COLO829 (cell line): ENCODE data around the gene RNLS.
"Not testable (repeated sequence)": the region's sequence is repeated elsewhere in the genome, so short reads cannot be mapped to it uniquely, and the experiment has no call there.

Experiments used
- DNase-seq: peaks from one replicate; pipeline ENCODE4 v3.0.0; 2012; ENCODE audit warnings: low spot score

Gene RNLS

DNA sequence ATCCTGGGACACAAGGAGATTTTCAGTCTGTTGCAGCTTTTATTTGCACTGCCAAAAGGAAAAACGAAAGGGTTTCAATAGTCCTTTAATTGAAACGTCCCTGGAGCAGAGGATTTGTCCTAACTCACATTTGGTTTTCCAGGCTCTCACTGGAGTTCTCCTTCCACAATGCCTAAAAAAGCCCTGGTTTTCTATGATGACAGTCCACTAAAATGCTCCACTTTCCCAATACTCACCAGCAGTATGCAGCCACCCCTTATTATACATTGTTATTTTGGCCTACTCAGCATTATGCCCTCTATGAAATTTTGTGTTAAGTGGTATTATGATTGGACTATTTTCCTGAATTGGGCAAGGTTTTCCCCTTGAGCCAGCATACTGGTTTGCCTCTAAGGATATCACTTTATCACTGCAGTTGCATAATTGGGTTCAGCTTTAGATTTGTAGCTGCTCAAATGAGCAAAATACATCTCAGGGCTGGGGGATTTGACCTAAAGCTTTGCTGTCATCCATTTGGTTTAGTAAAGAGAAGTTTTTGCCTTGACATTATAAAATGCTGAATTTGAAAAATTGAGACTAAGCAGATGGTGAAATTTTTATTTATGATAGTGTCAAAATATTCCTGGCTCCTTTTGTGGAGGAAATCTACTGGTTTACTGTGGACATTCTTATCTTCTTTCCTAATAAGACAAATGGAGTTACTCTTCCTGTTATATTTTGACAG, 239.2 kb downstream of the RNLS start:
- DNase-seq, result no peak

DNA sequence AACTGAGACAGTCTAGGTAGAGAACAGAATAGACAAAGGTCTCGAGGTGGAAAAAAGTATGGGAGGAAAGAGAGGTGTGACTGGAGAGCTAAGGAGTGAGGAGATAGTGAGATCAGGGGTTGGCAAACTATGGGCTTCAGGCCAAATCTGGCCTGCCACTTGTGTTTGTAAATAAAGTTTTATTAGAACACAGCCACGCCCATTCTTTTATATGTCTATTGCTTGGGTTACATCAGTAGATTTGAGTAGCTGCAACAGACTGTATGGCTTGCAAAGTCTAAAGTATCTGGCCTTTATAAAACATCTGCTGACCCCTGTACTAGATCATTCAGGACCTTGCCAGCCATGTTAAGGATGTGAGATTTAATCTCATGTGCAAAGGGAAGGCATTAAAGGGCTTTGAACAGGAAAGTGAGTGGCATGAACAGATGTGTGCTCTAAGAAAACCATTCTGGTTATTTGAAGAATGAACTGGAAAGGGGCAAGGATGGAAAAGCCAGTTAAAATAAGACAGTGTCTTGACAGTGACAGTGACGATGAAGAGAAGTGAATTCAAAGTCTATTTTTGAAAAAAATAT, 240.3 kb downstream of the RNLS start:
- DNase-seq, result no peak

DNA sequence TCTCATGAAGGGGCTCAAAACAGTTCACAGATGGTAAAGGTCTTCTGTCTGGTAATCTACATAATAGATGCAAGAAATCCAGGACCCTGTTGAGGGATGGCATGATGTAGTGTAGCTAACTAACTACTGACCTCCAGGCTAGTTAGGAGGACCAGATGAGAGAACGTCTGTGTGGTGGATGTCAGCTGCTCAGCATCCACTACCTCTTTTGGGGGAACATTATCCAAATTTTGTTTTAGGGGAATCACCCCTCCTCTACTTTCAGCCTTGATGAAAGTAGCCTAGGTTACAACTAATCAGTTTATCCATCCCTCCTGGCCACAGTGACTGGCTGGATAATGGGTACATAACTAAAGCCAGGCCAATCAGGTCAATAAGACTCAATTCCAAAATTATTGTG, 246.0 kb downstream of the RNLS start:
- DNase-seq, result no peak

DNA sequence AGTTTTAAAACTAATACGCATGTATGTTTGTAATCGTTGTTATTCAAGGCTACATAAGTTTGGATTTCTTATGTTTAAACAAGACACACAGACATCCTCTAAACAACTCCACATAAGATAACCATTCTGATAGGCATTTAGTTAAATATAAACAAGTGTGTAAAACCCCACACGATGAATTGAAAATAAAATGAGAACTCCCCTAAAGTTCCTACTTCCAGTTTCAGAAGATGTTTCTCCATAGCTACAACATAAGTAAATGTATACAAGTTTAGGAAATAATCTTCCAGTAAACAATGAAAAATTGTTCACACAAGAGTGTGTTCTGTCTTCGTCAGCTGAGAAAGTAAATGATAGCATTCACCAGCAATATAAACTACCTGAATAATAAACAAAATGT, 246.8 kb downstream of the RNLS start:
- no peak for DNase-seq

DNA sequence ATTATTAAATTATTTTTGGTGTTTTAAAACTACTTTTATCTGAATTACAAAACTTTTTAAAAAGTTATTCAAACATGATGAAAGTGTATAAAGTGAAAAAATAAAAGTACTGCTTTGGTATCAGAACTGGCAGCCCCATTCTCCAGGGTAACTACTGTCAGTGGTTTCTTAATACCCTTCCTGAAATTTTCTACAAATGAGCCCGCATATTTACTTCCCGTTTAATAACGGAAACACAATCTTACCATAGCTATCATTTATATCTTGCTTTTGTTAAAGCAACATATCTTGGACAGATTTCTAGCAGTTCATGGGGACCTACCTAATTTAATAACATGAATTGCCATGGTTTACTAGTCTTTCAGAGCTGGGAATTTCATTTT, 249.9 kb downstream of the RNLS start:
- DNase-seq, result no peak

DNA sequence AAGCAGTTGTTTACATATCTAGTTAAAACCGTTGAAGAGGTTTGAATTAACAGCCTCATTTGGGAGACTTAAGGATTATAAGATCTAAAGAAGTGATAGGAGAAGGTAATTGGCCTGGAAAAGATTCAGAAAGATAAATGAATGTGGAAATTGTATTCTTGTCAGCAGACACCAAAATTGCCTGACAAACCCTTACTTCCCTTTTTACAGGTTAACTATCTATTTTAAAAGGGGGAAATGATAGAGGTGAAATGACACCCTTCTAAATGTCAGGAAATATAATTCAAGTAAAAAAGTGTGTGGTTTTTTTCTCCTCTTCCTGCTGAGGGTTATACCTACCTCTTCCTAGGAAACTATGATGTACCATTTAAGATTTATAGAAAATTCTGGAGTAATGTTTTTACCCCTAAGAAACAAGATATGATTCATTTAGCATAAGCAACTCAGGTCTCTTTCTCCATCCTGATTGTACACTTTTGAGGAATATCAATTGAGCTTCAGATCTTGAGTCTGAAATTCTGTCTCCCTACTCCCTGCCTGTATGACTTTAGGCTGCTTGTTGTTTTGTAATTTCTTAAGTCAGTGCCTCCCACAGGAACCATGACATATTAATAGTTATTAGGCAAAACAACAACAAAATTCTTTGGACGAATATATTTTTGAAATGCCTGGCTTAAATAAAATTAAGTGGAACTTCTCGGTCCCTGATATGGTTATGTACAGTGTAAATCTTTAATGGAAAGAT, 250.4 kb downstream of the RNLS start:
- no peak for DNase-seq

DNA sequence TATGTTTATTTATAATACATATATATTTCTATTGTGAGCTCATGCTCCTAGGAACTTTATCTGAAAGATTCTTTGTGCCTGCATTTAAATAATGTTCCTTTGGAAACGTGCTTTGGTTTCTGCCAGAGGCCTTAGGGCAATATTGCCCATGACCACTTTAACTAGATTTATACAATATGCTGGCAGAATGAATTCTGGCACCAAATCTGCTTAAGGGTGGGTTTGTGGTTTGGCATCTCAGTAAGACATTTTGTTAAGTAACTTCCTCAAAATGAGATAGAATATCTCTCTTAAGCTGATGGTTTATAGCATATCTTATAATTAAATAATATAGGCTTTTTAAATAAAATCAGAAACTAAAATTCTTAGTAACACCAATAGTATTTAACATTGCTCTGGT, 252.9 kb downstream of the RNLS start:
- DNase-seq, result peak; percentile 7

DNA sequence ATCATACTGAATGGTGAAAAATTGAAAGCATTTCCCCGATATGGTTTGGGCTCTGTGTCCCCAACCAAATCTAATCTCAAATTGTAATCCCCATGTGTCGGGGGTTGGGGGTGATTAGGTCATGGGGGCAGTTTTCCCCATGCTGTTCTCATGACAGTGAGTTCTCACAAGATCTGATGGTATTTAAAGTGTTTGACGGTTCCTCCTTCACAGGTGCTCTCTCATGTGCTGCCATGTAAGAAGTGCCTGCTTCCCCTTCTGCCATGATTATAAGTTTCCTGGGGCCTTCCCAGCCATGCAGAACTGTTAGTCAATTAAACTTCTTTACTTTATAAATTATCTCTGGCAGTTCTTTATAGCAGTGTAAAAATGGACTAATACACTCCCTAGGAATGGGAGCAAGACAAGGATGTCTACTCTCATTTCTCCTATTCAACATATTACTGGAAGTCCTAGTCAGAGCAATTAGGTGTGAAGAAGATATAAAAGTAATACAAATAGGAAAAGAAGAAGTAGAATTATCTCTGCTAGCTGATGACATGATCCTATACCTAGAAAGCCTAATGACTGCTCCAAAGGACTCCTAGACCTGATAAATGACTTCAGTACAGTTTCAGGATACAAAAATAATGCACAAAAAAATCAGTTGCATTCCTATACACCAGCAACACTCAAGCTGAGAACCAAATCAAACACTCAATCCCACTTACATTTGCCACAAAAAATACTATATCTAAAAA, 260.6 kb downstream of the RNLS start:
- DNase-seq, result no peak

DNA sequence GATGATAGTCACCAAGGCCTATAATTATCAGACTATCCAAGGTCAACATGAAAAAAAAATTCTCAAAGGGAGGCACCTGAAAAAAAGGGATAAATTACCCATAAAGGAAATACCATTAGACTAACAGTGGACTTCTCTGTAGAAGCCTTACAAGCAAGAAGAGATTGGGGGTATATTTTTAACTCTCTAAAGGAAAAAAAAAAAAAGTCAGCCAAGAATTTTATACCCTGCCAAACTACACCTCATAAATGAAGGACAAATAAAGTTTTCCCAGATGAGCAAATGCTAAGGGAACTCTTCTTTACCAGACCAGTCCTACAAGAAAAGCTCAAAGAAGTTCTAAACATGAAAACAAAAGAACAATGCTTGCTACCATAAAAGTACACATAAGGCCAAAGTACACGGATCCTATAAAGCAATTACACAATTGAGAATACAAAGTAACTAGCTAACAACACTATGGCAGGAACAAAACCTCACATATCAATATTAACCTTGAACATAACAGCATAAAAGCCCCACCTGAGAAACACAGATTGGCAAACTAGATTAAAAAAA, 263.1 kb downstream of the RNLS start:
- no peak for DNase-seq

DNA sequence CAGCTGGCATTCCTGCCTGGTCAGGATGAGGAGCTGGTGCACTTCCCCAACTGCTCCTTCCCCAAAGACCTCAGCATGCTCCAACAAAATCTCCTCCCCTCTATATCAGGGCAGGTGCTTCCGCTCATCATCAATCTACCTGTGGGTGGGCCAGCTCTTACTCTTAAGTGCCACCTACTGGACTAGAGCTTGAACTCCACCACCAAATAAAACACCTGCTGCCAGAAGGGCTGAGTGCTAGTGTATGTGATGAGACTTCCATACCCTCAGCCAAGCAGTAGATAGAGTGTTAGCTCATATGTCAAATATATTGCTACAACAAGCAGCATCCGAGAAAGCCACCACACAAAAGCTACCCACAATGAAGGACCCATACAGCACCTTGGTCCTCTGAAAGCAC, 264.3 kb downstream of the RNLS start:
- peak; percentile 0 for DNase-seq

DNA sequence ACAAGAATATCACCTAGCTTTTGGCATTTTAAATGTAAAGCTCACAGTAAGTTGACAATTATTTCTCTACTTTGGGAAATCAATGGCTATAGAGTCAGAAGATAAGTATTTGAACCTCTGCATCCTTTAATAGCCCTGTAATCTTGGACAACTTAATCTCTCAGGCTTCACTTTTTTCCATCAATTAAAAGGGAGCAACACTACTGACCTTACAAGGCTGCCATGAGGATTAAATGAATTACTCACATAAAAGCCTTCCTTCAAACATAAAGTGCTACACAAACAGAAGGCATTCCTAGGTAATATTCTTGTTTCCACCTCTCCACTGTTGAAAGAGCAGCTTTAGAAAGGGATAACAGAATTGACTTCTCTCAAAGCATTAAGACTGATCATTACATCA, 266.0 kb downstream of the RNLS start:
- no peak for DNase-seq

DNA sequence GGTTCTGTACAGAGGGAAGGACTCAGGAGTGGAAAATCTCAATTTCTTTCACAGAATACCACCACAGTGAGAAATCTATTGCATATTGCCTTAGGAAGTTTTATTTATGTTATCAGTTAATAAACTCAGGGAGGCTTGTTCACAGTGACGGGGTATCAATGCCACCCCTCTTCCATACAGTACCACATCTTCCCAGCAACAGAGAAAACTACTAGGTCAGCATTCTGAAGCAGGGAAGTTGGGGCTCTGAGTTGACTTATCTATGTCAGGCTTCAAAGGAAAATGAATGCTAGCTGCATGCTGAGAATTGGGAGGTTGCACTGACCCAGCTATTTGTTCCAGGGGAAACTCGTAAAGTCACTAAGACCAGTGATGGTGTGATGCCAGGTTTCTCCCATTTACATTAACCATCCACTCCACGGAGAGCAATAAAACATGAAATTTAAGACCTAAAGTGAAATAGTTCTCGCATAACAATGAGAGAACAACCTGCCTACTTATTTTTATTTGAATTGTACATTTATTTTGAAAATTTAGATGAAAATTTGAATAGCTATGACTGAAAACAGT, 266.7 kb downstream of the RNLS start:
- no peak for DNase-seq

DNA sequence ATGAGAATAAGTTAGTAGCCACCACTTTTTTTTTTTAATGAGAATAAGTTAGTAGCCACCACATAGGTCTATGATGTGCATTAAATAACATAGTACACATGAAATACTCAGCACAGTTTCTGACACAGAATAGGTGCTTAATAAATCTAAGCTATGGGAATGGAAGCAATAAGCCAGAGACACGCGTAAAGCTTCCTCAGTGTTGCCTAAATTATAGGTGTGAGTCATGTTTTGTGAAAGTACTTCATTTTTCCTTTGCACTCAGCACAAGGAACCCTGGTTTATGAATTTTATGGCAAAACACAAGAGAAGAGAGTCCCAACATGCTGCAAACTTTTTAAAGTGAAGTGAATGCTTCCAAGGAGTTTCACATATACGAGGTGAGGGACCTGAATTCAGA, 267.4 kb downstream of the RNLS start:
- DNase-seq, result no peak

DNA sequence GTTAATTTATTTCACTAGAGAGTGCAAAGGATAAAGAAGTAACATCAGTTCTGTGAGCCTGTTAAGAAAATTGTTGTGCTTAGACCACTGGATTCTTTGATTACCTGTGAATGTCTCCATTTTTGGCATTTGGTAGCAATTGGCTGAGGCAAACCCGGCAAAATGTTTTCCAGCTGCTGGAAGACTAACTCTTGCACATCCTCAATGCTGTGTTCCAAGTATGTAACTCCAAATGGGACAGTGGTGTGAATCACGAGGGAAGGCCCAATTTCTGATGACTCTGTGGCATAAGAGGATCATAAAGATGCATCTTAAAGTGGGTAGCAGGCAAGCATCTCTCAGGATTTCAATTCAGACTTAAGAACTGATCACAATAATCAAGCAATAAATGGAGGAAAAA, 268.8 kb downstream of the RNLS start:
- no peak for DNase-seq

DNA sequence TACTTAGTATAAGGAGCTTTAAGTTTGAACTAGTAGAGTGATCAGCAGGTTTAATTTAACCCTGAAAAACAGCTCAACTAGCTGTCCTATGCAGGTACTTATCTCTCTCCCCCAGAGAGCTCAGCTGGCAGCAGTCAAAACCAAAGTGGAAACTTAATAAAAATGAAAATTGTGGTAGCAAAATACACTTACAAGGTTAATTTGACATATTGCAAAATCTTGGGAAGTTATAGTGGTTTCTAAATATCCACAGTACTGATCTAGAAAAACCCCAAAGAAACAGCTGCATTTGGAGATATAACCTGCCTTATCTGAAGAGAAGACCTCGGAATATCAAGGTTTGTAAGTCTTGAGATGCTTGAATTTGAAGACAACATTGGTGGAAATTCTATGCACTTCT, 269.2 kb downstream of the RNLS start:
- no peak for DNase-seq

DNA sequence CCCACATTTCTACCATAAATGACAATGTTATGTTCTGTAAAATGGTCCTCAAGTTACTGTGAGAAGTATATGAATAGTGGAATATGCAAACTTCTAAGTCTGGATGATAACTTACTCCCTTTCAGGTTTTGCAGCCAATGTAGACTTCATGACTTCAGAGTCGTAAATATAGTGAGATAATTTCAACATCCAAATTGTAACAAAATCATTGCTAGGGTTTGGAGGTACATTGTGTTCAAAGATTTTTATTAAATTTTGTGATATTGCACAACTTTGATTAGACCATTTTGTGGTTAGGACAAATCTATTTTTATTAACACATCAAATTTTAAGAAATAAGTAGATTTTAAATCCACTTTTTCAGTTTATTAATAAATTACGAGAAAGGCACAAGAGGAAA, 270.3 kb downstream of the RNLS start:
- DNase-seq, result no peak

DNA sequence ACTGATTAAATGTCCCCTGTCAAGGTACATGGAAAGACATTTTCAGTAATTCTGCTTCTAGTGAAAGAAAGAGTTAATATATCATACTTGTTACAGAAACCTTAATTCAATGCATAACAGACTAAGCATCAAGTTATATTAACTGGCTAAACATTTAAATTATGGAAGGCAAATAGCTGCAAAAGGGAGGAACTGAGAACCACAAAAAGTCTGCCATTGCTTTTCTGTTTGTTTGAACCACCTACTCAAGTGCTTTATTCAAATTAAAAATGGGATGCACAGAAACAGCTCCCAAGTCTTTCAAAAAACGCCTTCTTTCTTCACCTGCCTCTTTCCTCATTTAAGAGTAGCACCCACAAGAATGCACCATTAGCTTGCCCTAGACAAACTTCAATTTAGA, 271.9 kb downstream of the RNLS start:
- no peak for DNase-seq

DNA sequence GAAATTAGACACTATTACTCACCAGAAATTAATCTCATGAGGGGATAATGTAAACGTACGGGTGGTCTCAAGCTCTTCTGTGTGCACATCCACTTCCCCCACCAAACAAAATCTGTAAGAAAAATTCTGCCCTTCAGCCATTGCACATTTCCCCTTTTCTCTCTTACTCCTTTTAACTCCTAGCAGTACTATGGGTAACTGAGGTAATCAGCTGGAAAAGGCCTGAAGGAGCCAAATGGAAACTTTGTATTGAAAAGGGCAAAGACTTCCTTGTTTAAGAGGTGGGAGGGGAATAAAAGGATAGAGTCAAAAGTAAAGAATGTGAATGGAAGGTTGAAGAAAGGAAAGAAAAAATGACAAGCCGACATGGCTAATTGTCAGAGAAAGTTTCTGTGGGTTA, 273.8 kb downstream of the RNLS start:
- no peak for DNase-seq

DNA sequence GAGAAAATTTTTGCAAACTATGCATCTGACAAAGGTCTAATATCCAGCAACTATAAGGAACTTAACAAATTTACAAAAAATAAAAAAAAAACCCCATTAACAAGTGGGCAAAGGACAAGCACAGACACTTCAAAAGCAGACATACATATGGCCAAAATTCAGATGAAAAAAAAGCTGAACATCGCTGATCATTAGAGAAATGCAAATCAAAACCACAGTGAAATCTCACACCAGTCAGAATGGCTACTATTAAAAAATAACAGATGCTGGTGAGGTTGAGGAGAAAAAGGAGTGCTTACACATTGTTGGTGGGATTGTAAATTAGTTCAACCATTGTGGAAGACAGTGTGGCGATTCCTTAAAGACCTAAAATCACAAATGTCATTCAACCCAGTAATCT, 274.8 kb downstream of the RNLS start:
- not testable (repeated sequence) for DNase-seq

DNA sequence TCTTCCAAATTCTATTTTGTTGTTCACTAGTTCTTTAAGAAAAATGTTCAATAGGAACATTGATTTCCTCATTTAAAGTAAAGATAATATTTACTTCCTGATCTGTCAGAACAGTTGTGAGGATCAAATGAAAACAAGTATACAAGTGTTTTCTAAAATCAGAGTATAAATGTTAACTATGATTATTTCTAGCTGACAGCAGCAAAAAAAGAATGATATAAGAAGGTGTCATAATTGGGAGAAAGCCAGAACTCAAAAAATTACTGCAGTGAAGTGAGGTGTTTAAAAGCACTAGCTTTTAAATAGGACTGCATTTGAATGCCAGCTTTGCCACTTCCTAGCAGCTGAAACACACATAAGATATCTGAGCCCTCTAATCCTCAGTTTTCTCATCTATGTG, 283.3 kb downstream of the RNLS start:
- no peak for DNase-seq

DNA sequence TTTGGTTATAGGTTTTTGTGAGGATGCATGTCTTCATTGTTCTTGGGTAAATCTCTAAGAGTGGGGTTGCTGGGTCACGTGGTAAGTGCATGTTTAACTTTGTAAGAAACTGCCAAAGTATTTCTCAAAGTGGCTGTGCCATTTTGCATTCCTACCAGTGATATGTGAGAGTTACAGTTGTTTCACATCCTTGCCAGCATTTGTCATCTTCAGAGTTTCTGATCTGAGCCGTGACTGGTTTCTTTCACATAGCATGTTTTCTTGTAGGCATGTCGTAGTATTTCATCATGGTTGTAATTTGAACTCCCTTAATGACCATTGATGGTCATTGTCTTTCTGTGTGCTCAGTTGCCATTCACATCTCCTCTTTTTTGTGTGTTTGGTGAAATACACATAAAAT, 286.0 kb downstream of the RNLS start:
- DNase-seq, result no peak

DNA sequence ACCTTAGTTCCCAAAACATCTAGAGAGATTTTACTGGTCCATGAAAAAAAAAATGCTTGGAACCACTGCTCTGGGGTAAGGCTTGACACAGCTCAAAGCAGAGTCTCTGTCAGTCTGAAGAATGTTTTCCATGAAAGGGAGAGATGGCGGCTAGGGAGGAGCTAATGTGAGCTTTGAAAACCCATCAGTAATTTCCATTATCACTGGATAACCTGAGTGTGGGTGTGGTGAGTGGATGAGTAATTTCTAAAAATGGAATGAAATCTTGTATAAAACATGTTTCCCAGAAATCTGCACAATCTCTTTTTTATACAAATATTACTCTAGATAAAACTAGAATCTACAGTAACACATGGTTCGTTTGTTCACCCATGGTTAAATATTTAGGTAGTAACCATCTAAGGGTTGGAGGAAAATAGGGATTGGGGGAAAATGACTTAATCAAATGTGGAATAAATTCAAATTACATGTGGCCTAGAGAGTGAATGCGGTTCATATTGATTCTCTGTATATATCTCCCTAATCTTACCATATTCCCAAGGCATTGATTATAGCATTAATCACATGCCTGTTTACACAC, 289.4 kb downstream of the RNLS start:
- DNase-seq, result no peak
